Activated gamma-delta T cell (primary cell): Measurements from ENCODE around the gene PTPRK.

Source experiments
- DNase-seq: peaks from one replicate; lab custom pipeline; 2025; lab: John Stamatoyannopoulos, UW

The PTPRK gene

GRCh38 chr6:128515550-128516513, 4.6 kb downstream of the PTPRK start:
- no peak for DNase-seq

DNA sequence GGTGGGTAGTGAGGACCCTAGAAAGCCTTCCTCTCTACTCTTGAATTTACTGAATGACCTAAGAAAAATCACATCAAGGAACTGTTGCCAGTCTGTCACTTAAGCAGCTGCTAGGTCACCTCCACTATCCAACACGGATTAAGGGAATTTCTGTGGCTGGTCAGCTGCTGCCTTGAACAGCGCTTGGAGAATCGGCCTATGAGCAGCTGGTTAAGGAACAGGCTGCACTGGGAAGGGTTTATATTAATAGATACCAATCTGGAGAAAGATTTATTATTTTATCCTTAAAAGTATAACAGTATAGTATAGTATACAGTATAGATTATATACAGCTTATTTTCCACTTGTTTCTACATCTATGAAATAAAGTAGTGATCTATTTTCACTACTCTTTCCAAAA, 6.5 kb downstream of the PTPRK start:
- DNase-seq, result no peak

- no peak for DNase-seq
These were observed 8.1 kb downstream of the PTPRK start for GRCh38 chr6:128512296-128512695.

DNA sequence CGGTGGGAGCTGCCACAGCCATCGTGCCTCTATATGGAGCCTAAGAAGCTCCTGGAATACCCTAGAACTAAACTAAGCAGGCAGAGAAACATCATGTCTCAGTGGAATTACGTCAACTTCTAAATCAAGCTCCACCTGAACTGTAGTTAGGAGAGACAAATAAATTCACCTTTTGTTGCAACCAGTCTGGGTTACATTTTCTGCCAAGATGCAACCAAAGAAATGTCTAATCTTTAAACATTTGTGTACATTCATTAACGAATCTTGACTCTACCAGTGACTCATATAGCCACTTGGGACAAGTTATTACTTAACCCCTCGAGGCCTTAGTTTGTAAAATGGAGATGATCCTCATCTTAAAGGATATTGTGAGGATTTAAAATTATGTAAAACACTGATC, 8.9 kb downstream of the PTPRK start:
- no peak for DNase-seq

DNA sequence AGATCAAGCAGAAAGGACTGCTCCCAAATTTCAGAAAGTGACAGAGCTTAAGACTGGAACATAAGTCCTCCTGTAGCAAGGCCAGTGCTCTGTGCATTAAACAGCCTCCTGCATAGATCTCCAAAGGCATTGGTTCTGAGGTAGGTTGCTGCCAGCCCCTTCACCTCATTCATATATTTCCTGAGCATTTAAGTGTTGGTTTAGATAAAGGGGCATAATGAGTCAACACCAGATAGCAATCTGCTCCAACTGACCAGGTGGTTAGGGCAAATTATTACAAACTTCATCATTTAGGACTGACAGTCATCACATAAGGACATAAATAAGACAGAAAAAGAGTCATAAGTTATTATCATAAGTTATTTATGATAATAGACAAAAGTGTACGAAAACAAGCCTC, 10.7 kb downstream of the PTPRK start:
- no peak for DNase-seq

GRCh38 chr6:128508588-128509296, 11.7 kb downstream of the PTPRK start:
- no peak for DNase-seq

- no peak for DNase-seq
These were observed 12.8 kb downstream of the PTPRK start for GRCh38 chr6:128507337-128508310.

DNA sequence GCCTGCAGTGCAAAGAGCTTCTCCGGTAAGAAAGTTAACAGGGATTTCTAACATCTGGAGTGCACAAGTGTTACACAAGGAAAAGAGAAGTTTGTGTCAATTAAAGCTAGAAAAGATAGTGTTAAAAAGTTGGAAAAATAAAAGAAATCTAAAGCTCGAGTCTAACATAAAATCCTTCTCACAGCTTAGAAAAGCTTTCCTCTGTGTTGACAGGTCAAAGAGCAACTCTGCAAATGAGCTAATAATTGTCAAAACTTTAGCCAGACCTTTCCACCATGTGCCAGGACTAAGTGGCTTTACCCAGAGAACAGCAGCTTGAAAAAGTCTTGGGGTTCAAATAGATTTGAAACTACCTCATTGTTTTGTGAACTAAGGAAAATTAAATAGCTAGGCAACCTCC, 14.8 kb downstream of the PTPRK start:
- DNase-seq, result no peak

- DNase-seq, result no peak
These were observed 16.3 kb downstream of the PTPRK start for GRCh38 chr6:128504003-128504654.

- DNase-seq, result no peak
These were observed 19.4 kb downstream of the PTPRK start for GRCh38 chr6:128500749-128501600.

GRCh38 chr6:128500014-128500413, 20.4 kb downstream of the PTPRK start:
- no peak for DNase-seq

DNA sequence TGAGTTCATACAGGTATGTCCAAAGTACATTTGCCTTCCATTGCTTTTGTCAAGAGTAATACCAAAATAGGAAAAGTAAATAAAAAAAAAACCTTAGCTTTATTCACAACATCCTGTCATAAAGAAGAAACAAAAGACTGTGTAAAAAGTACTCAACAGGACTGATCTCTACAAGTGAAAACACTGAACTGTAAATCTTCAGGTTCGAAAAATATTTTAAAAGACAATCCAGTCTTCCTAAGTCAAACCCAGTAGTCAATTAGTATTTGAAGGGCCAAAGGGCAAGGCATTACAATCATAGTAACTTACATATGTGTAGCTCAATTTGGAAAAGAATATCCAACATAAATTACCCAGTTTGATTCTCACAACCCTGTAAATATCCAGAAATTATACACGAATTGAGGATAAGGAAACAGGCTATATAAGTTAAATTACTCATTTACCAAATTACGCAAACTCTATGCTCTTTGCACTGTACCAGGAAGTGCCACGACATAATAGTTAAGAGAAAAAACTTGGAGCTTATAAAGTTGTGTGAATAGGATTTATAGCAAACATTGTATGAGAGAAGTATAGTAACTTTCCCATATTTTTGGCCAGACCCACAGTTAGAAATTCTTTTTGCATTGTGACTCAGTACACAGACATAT, 21.2 kb downstream of the PTPRK start:
- DNase-seq, result no peak

DNA sequence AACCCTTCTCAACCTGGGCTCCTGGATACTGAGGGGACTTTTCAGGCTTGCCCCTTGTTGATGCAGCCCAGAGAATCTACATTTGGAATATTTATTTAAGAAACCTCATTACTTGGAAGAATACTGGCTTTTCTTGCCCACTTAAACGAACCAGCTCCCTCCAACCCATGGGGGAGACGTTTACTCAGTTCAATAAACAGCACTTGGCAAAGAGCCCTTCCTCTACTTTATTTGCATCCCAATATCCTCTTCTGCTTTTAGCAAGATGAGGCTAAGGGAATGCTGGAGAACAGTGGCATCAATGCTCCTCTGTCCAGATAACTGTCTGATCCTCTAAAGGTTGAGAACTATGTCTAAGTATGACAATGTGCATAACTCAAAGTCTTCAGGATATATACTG, 22.2 kb downstream of the PTPRK start:
- no peak for DNase-seq

DNA sequence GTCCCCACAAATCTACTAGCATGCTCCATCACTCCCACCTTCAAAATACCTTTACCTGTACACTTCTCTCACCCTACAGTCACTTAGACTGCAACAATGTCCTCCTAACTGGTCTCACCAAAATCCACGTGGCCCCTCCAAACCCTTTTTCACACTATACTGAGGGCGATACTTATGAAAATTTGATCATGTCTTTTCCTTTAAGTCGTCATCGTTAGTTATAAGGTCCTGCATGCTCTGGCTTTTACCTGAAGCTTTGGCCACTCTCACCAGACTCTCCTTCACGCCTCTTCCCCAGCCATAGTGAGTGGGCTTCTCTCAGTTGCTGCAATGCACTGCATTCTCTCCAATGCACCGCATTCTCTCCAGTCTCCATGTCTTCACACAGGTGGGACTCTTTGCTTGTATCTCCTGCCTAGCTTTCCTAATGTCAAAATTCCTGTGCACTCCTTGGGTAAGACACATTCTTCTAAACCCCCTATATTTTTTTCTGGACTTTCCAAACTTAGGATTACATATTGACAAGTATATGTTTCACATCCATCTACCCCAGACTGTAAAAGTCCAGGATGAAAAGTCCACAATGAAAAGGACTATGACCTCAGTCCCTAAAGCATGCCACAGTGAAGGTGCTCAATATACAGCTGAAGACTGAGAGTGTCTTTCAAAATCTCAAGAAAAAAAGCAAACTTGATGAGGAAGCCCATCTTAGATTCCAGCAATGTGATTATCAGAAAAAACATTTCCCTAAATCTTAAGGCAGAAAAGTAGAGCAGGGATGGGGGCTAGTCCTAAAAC, 24.7 kb downstream of the PTPRK start:
- no peak for DNase-seq

GRCh38 chr6:128494440-128494839, 26.0 kb downstream of the PTPRK start:
- no peak for DNase-seq

DNA sequence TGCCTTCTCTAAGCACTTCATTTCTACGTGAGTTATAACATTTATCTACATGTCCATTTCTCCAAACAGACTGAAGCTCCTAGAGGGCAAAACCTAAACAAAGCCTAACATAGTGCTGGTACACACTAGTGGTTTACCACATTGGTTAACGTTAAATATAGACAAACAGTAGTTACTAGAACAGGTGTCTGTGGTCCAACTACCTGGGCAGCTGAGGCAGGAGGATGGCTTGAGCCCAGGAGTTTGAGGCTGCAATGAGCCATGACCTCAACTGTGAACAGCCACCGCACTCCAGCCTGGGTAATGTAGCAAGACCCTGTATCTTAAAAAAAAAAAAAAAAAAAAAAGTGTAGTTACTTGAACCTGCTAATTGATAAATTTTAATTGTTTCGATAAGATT, 26.5 kb downstream of the PTPRK start:
- no peak for DNase-seq

- no peak for DNase-seq
These were observed 28.0 kb downstream of the PTPRK start for GRCh38 chr6:128492386-128492785.

DNA sequence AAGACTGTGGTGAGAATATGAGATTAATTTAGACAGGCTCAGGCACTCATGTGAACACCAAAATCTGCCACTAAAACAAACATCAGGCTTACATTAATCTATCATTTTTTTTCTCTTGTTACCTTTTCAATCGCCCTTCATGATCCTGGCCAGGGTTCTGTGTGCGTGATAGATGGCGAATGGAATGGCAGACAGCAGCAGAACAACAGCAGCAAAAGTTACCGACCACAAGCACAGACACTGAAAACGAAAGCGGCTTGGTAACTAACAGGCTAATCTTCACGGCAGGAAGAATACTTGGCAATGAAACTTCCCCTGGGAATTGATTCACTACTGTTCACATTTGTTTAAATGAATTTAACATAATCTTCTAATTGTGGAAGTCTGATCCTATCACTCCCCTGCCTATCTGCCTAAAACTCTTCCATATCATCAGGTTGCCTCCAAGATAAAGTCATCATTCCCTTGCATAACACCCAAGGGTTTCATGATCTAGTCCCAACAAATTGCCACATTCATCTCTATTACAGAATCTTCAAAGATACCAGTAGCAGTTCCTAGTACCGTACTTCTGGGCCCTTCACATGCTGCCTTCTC, 28.7 kb downstream of the PTPRK start:
- DNase-seq, result no peak

GRCh38 chr6:128491100-128491581, 29.3 kb downstream of the PTPRK start:
- no peak for DNase-seq
